B cell (primary cell): ENCODE measurements around the gene ARL9.

Source experiments
- EZH2 ChIP-seq: IDR thresholded peaks from 2 replicates; pipeline ENCODE4 v1.6.1; 2012; ENCODE audit warnings: borderline replicate concordance, low read depth, mild to moderate bottlenecking, moderate library complexity, low read length; ENCODE audit not compliant: insufficient read depth, poor library complexity, severe bottlenecking
- TF ChIP-seq, protein P1 (sequence below): fragments of 200-600 bp; IDR thresholded peaks from one replicate; pipeline ENCODE4 v1.8.0; 2022; ENCODE audit warnings: antibody characterized with exemption, mild to moderate bottlenecking

DNA sequence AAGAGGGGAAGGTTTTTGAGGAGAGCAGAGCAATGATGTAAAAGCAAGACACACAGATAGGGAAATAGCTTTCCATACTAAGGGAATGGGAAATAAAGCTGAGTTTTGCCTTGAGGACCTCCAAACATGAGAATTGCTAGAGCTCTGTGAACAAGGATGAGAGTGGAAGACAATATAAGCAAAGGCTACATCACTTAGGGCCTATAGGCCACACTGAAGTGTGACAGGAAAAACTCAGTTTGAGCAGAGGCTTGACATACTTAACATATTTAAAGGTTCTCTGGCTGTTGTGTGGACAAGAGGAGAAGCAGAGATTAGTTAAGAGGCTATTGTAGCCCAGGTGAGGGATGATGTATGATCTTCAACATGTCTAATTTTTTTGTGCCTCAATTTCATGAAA lies 43.4 kb upstream of the ARL9 start:
- TF ChIP-seq, protein P1, sequence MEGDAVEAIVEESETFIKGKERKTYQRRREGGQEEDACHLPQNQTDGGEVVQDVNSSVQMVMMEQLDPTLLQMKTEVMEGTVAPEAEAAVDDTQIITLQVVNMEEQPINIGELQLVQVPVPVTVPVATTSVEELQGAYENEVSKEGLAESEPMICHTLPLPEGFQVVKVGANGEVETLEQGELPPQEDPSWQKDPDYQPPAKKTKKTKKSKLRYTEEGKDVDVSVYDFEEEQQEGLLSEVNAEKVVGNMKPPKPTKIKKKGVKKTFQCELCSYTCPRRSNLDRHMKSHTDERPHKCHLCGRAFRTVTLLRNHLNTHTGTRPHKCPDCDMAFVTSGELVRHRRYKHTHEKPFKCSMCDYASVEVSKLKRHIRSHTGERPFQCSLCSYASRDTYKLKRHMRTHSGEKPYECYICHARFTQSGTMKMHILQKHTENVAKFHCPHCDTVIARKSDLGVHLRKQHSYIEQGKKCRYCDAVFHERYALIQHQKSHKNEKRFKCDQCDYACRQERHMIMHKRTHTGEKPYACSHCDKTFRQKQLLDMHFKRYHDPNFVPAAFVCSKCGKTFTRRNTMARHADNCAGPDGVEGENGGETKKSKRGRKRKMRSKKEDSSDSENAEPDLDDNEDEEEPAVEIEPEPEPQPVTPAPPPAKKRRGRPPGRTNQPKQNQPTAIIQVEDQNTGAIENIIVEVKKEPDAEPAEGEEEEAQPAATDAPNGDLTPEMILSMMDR, result no peak
- no peak for TF ChIP-seq EZH2
